HCT116 (cell line): ENCODE data around the gene TMEM165. TPM values are rescaled to one million over a fixed set of nuclear protein-coding genes. Genes with fewer than 3 reads are reported as not detected.

Experiments used
- ATAC-seq: fragments of 200-7000 bp; cut with Tn5 transposase; 2 replicates; pipeline ENCODE4 v1.9.1; 2020; ENCODE audit warnings: mild to moderate bottlenecking, moderate library complexity
- BruUV-seq: library from RNA; stranded (reverse); fragments of 400-500 nt; replicated peaks from 2 replicates; lab custom pipeline; 2021; lab: Mats Ljungman, UMichigan
- CTCF ChIA-PET: fragments of 300-600 bp; sonication (Branson Sonifier 250); formaldehyde crosslinking; loops from one replicate; lab custom pipeline; 2021; ENCODE audit warnings: antibody characterized with exemption; lab: Charles Lee
- POLR2A ChIA-PET: fragments of 300-600, 350-600 bp; sonication (Branson Sonifier 250); formaldehyde crosslinking; loops from one replicate; lab custom pipeline; 2021; ENCODE audit warnings: antibody characterized with exemption; lab: Charles Lee
- RAD21 ChIA-PET, 2 experiments: fragments of 300-600 bp; sonication (Branson Sonifier 250); formaldehyde crosslinking; loops; one replicate each; lab custom pipeline; 2023; ENCODE audit warnings: low total read pairs in 2 of 2; ENCODE audit not compliant: uncharacterized antibody in 2 of 2, unreplicated experiment in 2 of 2, low non-redundant PET in 1 of 2; lab: Charles Lee
- DNase-seq: peaks from one replicate; pipeline ENCODE4 v3.0.0-alpha.2; 2010; ENCODE audit warnings: low read depth, low spot score
- H2AFZ ChIP-seq: fragments of 200-600 bp; shearing (Covaris generic), sonication (generic); 2 replicates; pipeline ENCODE4 v1.6.1; 2017; ENCODE audit warnings: low read depth, mixed run types, mixed read lengths, antibody characterized with exemption, low read length; ENCODE audit not compliant: poor library complexity, severe bottlenecking
- H3K27ac ChIP-seq: 2 replicates; pipeline ENCODE4 v1.5.1; 2012; ENCODE audit warnings: low read depth, low read length
- H3K27me3 ChIP-seq: fragments of 200-600 bp; sonication (generic); 2 replicates; pipeline ENCODE4 v1.6.1; 2016; ENCODE audit warnings: mixed run types, low read length, mixed read lengths; ENCODE audit not compliant: insufficient read depth
- H3K36me3 ChIP-seq, 2 experiments: fragments of 200-500 bp in 1 of 2; fragments of 200-600 bp in 1 of 2; sonication (Bioruptor generic) in 1 of 2; sonication (generic) in 1 of 2; 2 replicates each; pipeline versions ENCODE4 v1.5.1 to v1.6.1; 2014 to 2016; ENCODE audit warnings: low read length in 2 of 2, inconsistent platforms in 1 of 2, mixed read lengths in 1 of 2, mixed run types in 1 of 2; ENCODE audit not compliant: insufficient read depth in 2 of 2, control insufficient read depth in 1 of 2
- H3K4me1 ChIP-seq, 2 experiments: fragments of 200-600 bp in 1 of 2; sonication (generic) in 1 of 2; 2 replicates each; pipeline versions ENCODE4 v1.5.1 to v1.6.1; 2012 to 2017; ENCODE audit warnings: low read length in 2 of 2, inconsistent platforms in 1 of 2, mild to moderate bottlenecking in 1 of 2, mixed read lengths in 1 of 2, mixed run types in 1 of 2, moderate library complexity in 1 of 2; ENCODE audit not compliant: insufficient read depth in 2 of 2, control insufficient read depth in 1 of 2
- H3K4me2 ChIP-seq: fragments of 200-600 bp; sonication (generic); 2 replicates; pipeline ENCODE4 v1.6.1; 2017; ENCODE audit warnings: mixed run types, low read length, mixed read lengths
- H3K4me3 ChIP-seq, 2 experiments: fragments of 200-600 bp in 1 of 2; sonication (generic) in 1 of 2; replicated peaks in 1 of 2; 2 replicates each; pipeline ENCODE4 v1.5.1; 2011 to 2016; ENCODE audit warnings: low read length in 2 of 2, control low read depth in 1 of 2, low read depth in 1 of 2, mild to moderate bottlenecking in 1 of 2, mixed read lengths in 1 of 2, mixed run types in 1 of 2
- H3K79me2 ChIP-seq: fragments of 200-600 bp; sonication (generic); 2 replicates; pipeline ENCODE4 v1.6.1; 2017; ENCODE audit warnings: mild to moderate bottlenecking, mixed run types, low read length, moderate library complexity, mixed read lengths; ENCODE audit not compliant: insufficient read depth
- H3K9ac ChIP-seq: fragments of 200-600 bp; sonication (generic); 2 replicates; pipeline ENCODE4 v1.6.1; 2016; ENCODE audit warnings: low read length, mixed read lengths
- H3K9me2 ChIP-seq: fragments of 200-600 bp; sonication (generic), shearing (Covaris generic); 2 replicates; pipeline ENCODE4 v1.6.1; 2017; ENCODE audit warnings: mixed run types, mild to moderate bottlenecking, moderate library complexity; ENCODE audit not compliant: insufficient read depth
- H3K9me3 ChIP-seq, 2 experiments: fragments of 200-500 bp in 1 of 2; fragments of 200-600 bp in 1 of 2; sonication (Bioruptor generic) in 1 of 2; sonication (generic) in 1 of 2; 2 replicates each; pipeline ENCODE4 v1.6.1; 2014 to 2017; ENCODE audit warnings: low read length in 2 of 2, mixed read lengths in 2 of 2, inconsistent platforms in 1 of 2, low read depth in 1 of 2, mild to moderate bottlenecking in 1 of 2, mixed run types in 1 of 2, moderate library complexity in 1 of 2; ENCODE audit not compliant: control insufficient read depth in 1 of 2, insufficient read depth in 1 of 2
- H4K20me1 ChIP-seq: fragments of 200-600 bp; sonication (generic), shearing (Covaris generic); 2 replicates; pipeline ENCODE4 v1.6.1; 2017; ENCODE audit warnings: mixed run types, mild to moderate bottlenecking, moderate library complexity; ENCODE audit not compliant: insufficient read depth
- ATF3 ChIP-seq: IDR thresholded peaks from 2 replicates; pipeline ENCODE4 v1.6.1; 2012
- CBX3 ChIP-seq: IDR thresholded peaks from 2 replicates; pipeline ENCODE4 v1.6.1; 2012; ENCODE audit warnings: low read depth
- CEBPB ChIP-seq: IDR thresholded peaks from 2 replicates; pipeline ENCODE4 v1.6.1; 2012; ENCODE audit warnings: low read depth
- CTCF ChIP-seq, 3 experiments: fragments of 200-600 bp in 1 of 3; sonication (generic) in 1 of 3; IDR thresholded peaks in 2 of 3; conservative IDR thresholded peaks in 1 of 3; 2 replicates each; pipeline ENCODE4 v1.5.1; 2012 to 2017; ENCODE audit warnings: low read depth in 2 of 3, low read length in 2 of 3, antibody characterized with exemption in 1 of 3, borderline replicate concordance in 1 of 3, control low read depth in 1 of 3, mild to moderate bottlenecking in 1 of 3, mixed read lengths in 1 of 3, mixed run types in 1 of 3, moderate library complexity in 1 of 3; ENCODE audit not compliant: insufficient read depth in 1 of 3
- EGR1 ChIP-seq: IDR thresholded peaks from 2 replicates; pipeline ENCODE4 v1.6.1; 2012; ENCODE audit warnings: low read depth
- ELF1 ChIP-seq: IDR thresholded peaks from 2 replicates; pipeline ENCODE4 v1.6.1; 2012; ENCODE audit warnings: low read depth, borderline replicate concordance
- EZH2 ChIP-seq: fragments of 200-600 bp; sonication (generic); IDR thresholded peaks from 2 replicates; pipeline ENCODE4 v1.6.1; 2017; ENCODE audit warnings: antibody characterized with exemption, mixed run types
- EZH2phosphoT487 ChIP-seq: fragments of 200-600 bp; IDR thresholded peaks from 2 replicates; pipeline ENCODE4 v1.6.1; 2018; ENCODE audit warnings: antibody characterized with exemption, borderline replicate concordance
- FOSL1 ChIP-seq: IDR thresholded peaks from 2 replicates; pipeline ENCODE4 v1.6.1; 2012; ENCODE audit warnings: low read depth
- JUND ChIP-seq: IDR thresholded peaks from 2 replicates; pipeline ENCODE4 v1.6.1; 2012
- MAX ChIP-seq: IDR thresholded peaks from 2 replicates; pipeline ENCODE4 v1.6.1; 2012
- POLR2A ChIP-seq: IDR thresholded peaks from 2 replicates; pipeline ENCODE4 v1.7.0; 2011; ENCODE audit warnings: borderline replicate concordance; ENCODE audit not compliant: insufficient read depth, insufficient read length; ENCODE audit errors: extremely low read depth
- POLR2AphosphoS5 ChIP-seq: IDR thresholded peaks from 2 replicates; pipeline ENCODE4 v1.6.1; 2011; ENCODE audit warnings: mild to moderate bottlenecking, low read depth, low read length, moderate library complexity
- RAD21 ChIP-seq: IDR thresholded peaks from 2 replicates; pipeline ENCODE4 v1.6.1; 2012; ENCODE audit warnings: low read depth, mild to moderate bottlenecking
- REST ChIP-seq: IDR thresholded peaks from 2 replicates; pipeline ENCODE4 v1.6.1; 2012; ENCODE audit warnings: low read depth
- SP1 ChIP-seq: IDR thresholded peaks from 2 replicates; pipeline ENCODE4 v1.6.1; 2012; ENCODE audit warnings: low read depth
- TCF7L2 ChIP-seq: IDR thresholded peaks from 2 replicates; pipeline ENCODE4 v1.7.0; 2011; ENCODE audit warnings: borderline replicate concordance, inconsistent platforms; ENCODE audit not compliant: insufficient read depth, insufficient read length; ENCODE audit errors: extremely low read depth
- ZFX ChIP-seq: fragments of 450-650 bp; IDR thresholded peaks from 2 replicates; pipeline ENCODE4 v1.6.1; 2017
- ZNF274 ChIP-seq: fragments of 200-500 bp; sonication (Bioruptor generic); IDR thresholded peaks from 2 replicates; pipeline ENCODE4 v1.6.1; 2014; ENCODE audit warnings: mild to moderate bottlenecking, low read depth, low read length, inconsistent platforms
- intact Hi-C: fragments of 100-400 bp; cut with micrococcal nuclease; formaldehyde crosslinking; loops from 2 replicates; pipeline ENCODE4 v1.10.0; 2022
- total RNA-seq: library from RNA; stranded (reverse); gene quantifications from one replicate; pipeline ENCODE4 v1.2.1, GENCODE V29; 2021; ENCODE audit not compliant: unreplicated experiment

Gene TMEM165
- total RNA-seq, 1 experiment from 2014 or later: 60.7 TPM

- TF ChIP-seq SP1 (no peak), POLR2A (no peak), EZH2 (no peak), ZFX (no peak), CEBPB (no peak), ATF3 (no peak), FOSL1 (no peak), POLR2AphosphoS5 (no peak), TCF7L2 (no peak), ELF1 (no peak), JUND (no peak), REST (no peak), ZNF274 (no peak), EGR1 (no peak), MAX (no peak), CTCF (IDR thresholded peaks at IDR 0.05 in 2 of 3, conservative IDR thresholded peaks at IDR 0.05 in 1 of 3; ENCODE audit: borderline replicate concordance in 1 of 3, insufficient read depth in 1 of 3, low read depth in 2 of 3, low read length in 2 of 3) (no peak), RAD21 (no peak), EZH2phosphoT487 (no peak), CBX3 (no peak)
- TF ChIP-seq, all 23 proteins: peak for 0
- no TSS peak for BruUV-seq
- ChIA-PET POLR2A (no interaction called here), RAD21 (no interaction called here), CTCF (no interaction called here)
- Histone ChIP-seq H3K79me2 (no peaks in the 10 kb centered on the region), H3K9me2 (no peaks in the 10 kb centered on the region), H3K9ac (no peak overlapping the region), H3K36me3 (no peaks in the 10 kb centered on the region), H3K4me1 (no peaks in the 10 kb centered on the region), H3K27me3 (no peaks in the 10 kb centered on the region), H3K27ac (no peak overlapping the region), H3K4me2 (no peak overlapping the region), H2AFZ (no peak overlapping the region), H4K20me1 (no peaks in the 10 kb centered on the region), H3K4me3 (no peak overlapping the region), H3K9me3 (no peaks in the 10 kb centered on the region)
- intact Hi-C loops: no loop called here
- no peak for ATAC-seq
- no peak for DNase-seq
Measured at GRCh38 chr4:55372259-55372658, 23.5 kb upstream of the TMEM165 start.
